Neuronal stem cell (in vitro differentiated cells): ENCODE results near the gene ASPRV1.

Experiments
- DNase-seq: peaks from one replicate; pipeline ENCODE4 v3.0.0-alpha.2; 2013; ENCODE audit warnings: low spot score
- H2AFZ ChIP-seq: one replicate; pipeline ENCODE4 v1.6.1; 2013; ENCODE audit warnings: mild to moderate bottlenecking, low read length, inconsistent platforms
- H2AK5ac ChIP-seq: 2 replicates; pipeline ENCODE4 v1.6.1; 2013; ENCODE audit warnings: low read depth, mild to moderate bottlenecking, inconsistent platforms, low read length, moderate library complexity, mixed read lengths
- H2BK120ac ChIP-seq: 2 replicates; pipeline ENCODE4 v1.6.1; 2013; ENCODE audit warnings: low read depth, mild to moderate bottlenecking, inconsistent platforms, low read length, moderate library complexity, mixed read lengths
- H2BK12ac ChIP-seq: one replicate; pipeline ENCODE4 v1.6.1; 2013; ENCODE audit warnings: low read length, inconsistent platforms
- H2BK15ac ChIP-seq: 2 replicates; pipeline ENCODE4 v1.6.1; 2013; ENCODE audit warnings: mild to moderate bottlenecking, low read length, inconsistent platforms, mixed read lengths
- H2BK5ac ChIP-seq: one replicate; pipeline ENCODE4 v1.6.1; 2013; ENCODE audit warnings: inconsistent platforms, mild to moderate bottlenecking, low read length, moderate library complexity
- H3K14ac ChIP-seq: one replicate; pipeline ENCODE4 v1.6.1; 2013; ENCODE audit warnings: low read length, inconsistent platforms
- H3K18ac ChIP-seq: 2 replicates; pipeline ENCODE4 v1.6.1; 2013; ENCODE audit warnings: low read length, inconsistent platforms
- H3K23ac ChIP-seq: 2 replicates; pipeline ENCODE4 v1.6.1; 2013; ENCODE audit warnings: low read depth, mild to moderate bottlenecking, mixed read lengths, low read length, inconsistent platforms; ENCODE audit not compliant: poor library complexity
- H3K27ac ChIP-seq: replicated peaks from 3 replicates; pipeline ENCODE4 v1.5.1; 2013; ENCODE audit warnings: low read length, inconsistent platforms
- H3K27me3 ChIP-seq, 3 experiments: 2 replicates each; pipeline ENCODE4 v1.6.1; 2013; ENCODE audit warnings: low read length in 3 of 3, mild to moderate bottlenecking in 2 of 3, inconsistent platforms in 1 of 3, low read depth in 1 of 3, mixed read lengths in 1 of 3, moderate library complexity in 1 of 3; ENCODE audit not compliant: control insufficient read depth in 3 of 3, insufficient read depth in 3 of 3
- H3K36me3 ChIP-seq, 2 donors: replicated peaks in 1 of 2; 2 replicates each; pipeline ENCODE4 v1.6.1; 2013; ENCODE audit warnings: low read length in 2 of 2; ENCODE audit not compliant: control insufficient read depth in 2 of 2, insufficient read depth in 2 of 2
- H3K4ac ChIP-seq: 2 replicates; pipeline ENCODE4 v1.6.1; 2013; ENCODE audit warnings: inconsistent platforms, mild to moderate bottlenecking, low read length, moderate library complexity
- H3K4me1 ChIP-seq, 2 donors: 1 replicate in 1 of 2; 2 replicates in 1 of 2; pipeline ENCODE4 v1.6.1; 2013; ENCODE audit warnings: low read length in 2 of 2, low read depth in 1 of 2; ENCODE audit not compliant: control insufficient read depth in 2 of 2, insufficient read depth in 1 of 2
- H3K4me2 ChIP-seq: one replicate; pipeline ENCODE4 v1.6.1; 2013; ENCODE audit warnings: mild to moderate bottlenecking, low read length, inconsistent platforms; ENCODE audit not compliant: insufficient read depth, poor library complexity, severe bottlenecking
- H3K4me3 ChIP-seq, 2 donors: 2 replicates each; pipeline ENCODE4 v1.5.1; 2013; ENCODE audit warnings: low read length in 2 of 2, mild to moderate bottlenecking in 2 of 2, inconsistent platforms in 1 of 2, moderate library complexity in 1 of 2
- H3K79me1 ChIP-seq: one replicate; pipeline ENCODE4 v1.6.1; 2013; ENCODE audit warnings: low read depth, mild to moderate bottlenecking, inconsistent platforms, low read length, moderate library complexity
- H3K9ac ChIP-seq: one replicate; pipeline ENCODE4 v1.6.1; 2013; ENCODE audit warnings: mild to moderate bottlenecking, low read depth, low read length, inconsistent platforms; ENCODE audit not compliant: poor library complexity
- H3K9me3 ChIP-seq, 2 donors: replicated peaks in 1 of 2; 2 replicates each; pipeline versions ENCODE3 to v1.6.1; 2013; ENCODE audit warnings: low read length in 2 of 2, mild to moderate bottlenecking in 2 of 2, inconsistent platforms in 1 of 2, low read depth in 1 of 2, mixed read lengths in 1 of 2, moderate library complexity in 1 of 2; ENCODE audit not compliant: control insufficient read depth in 2 of 2, insufficient read depth in 1 of 2
- H4K8ac ChIP-seq: one replicate; pipeline ENCODE4 v1.6.1; 2013; ENCODE audit warnings: low read depth, mild to moderate bottlenecking, inconsistent platforms, low read length, moderate library complexity
- H4K91ac ChIP-seq: one replicate; pipeline ENCODE4 v1.6.1; 2013; ENCODE audit warnings: low read length, low read depth, mild to moderate bottlenecking, inconsistent platforms; ENCODE audit not compliant: poor library complexity
- WGBS, 2 donors: extraction: QIAGEN DNeasy Blood & Tissue Kit; methylation state at CpG; one replicate each; pipeline ENCODE4 v1.1.7; 2013; ENCODE audit warnings: missing lambda C conversion rate in 2 of 2, mixed read lengths in 1 of 2; ENCODE audit not compliant: insufficient read length in 2 of 2, insufficient replicate concordance in 1 of 2; ENCODE audit errors: extremely low coverage in 2 of 2; 5-methylcytosine and 5-hydroxymethylcytosine counted together

Gene ASPRV1

DNA sequence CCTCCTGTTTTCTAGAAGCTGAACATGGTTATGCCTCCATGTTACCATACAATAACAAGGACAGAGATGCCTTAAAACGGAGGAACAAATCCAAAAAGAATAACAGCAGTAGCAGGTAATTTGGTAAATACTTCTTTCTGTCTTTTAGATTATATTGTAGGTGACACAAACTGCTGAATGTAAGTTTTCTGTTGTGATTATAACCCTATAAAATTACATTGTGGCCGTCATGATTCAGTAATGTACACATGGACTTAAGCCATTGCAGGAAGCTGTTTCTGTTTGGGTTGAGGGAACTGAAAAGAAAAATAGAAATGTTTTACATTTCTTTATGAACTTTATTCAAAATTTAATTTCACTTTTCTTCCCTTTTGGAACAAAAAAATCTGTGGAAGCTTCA is 45.3 kb downstream of the ASPRV1 start:
- H2BK120ac ChIP-seq, result no peak overlapping the region
- H3K27me3 ChIP-seq, result no peaks in the 10 kb centered on the region
- no peak overlapping the region for H3K4me2 ChIP-seq
- no peak overlapping the region for H3K18ac ChIP-seq
- no peak overlapping the region for H3K27ac ChIP-seq
- peaks cover 0 to 2% of the 10 kb centered on the region in 2 donors for H3K4me1 ChIP-seq
- no peak overlapping the region for H4K8ac ChIP-seq
- H2AK5ac ChIP-seq, result no peak overlapping the region
- H2AFZ ChIP-seq, result no peak overlapping the region
- no peaks in the 10 kb centered on the region for H3K9me3 ChIP-seq
- no peak overlapping the region for H3K14ac ChIP-seq
- no peak overlapping the region for H4K91ac ChIP-seq
- H3K23ac ChIP-seq, result no peak overlapping the region
- H2BK5ac ChIP-seq, result no peak overlapping the region
- H3K79me1 ChIP-seq, result peaks cover 2% of the 10 kb centered on the region
- H2BK15ac ChIP-seq, result no peak overlapping the region
- H2BK12ac ChIP-seq, result no peak overlapping the region
- no CpG with 5 or more reads among the region's 2 CpGs for WGBS, 2 donors
- DNase-seq, result no peak
- no peak overlapping the region for H3K9ac ChIP-seq
- peak overlapping the region in 1 of 2 donors; percentile 72 for H3K4me3 ChIP-seq
- peaks cover 4 to 30% of the 10 kb centered on the region in 2 donors for H3K36me3 ChIP-seq
- H3K4ac ChIP-seq, result no peak overlapping the region

DNA sequence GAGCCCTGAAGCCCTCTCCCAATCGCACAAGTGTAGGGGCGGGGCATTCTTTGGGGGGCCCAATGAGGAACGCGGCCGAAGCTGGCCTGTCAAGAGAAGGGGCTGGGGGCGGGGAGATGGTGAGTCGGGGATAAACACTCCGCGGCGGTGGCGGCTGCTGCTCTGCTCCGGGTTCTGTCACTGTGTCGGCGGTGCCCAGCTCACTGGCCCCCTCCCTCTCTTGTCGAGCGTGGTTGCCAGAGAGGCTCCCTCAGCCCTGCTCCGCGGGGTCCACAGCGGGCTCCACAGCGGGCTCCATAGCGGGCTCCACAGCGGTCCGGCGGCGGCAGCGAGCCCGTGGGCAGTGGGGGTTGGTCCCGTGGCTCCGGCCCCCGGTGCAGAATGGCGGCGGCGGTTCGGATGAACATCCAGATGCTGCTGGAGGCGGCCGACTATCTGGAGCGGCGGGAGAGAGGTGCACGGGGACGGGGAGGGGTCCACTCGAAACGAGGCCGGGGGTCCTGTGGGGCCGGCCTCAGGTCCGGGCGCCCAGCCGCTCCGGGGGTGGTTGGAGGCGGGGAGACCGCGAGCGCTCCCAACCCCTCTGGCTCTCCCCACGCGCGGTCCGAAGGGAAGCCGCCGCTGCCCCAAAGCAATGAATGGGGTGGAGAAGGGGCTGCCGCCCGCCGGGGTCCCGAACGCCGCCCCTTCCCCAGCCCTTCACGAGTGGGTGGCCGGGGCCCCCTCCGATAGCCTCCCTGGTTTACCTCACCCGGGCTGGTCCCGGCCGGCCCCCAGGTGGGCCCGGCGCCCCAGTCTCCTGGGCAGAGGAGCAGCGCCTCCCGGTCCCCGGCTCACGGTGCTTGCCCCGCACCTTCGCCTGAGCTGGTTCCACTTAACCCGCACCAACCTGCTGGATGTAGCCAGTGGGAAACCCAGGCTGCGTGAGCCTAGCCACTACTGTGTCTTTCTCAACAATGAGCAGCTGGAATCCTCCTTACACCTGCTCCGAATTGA is 46.2 kb downstream of the ASPRV1 start, which contains the start of gene MXD1:
Gene MXD1 (plus strand): TSS at position 160 of the 996 bp plus-strand sequence. CDS start 222 bp downstream, at position 382.
- H4K91ac ChIP-seq, result no peak within 1 kb of the TSS
- H3K18ac ChIP-seq, result peak within 1 kb of the TSS; percentile 99
- H2BK15ac ChIP-seq, result no peak within 1 kb of the TSS
- H3K9me3 ChIP-seq, result no peaks in the 10 kb centered on the region
- H2BK120ac ChIP-seq, result no peak within 1 kb of the TSS
- H3K4me2 ChIP-seq, result peak within 1 kb of the TSS; percentile 99
- no CpG with 5 or more reads among the region's 81 CpGs for WGBS, 2 donors
- H3K4me1 ChIP-seq, result peaks cover 0 to 2% of the 10 kb centered on the region in 2 donors
- H3K23ac ChIP-seq, result peak within 1 kb of the TSS; percentile 55
- H2BK12ac ChIP-seq, result no peak within 1 kb of the TSS
- peak within 1 kb of the TSS; percentile 71 for H3K14ac ChIP-seq
- H4K8ac ChIP-seq, result no peak within 1 kb of the TSS
- H2AFZ ChIP-seq, result peak within 1 kb of the TSS; percentile 92
- no peaks in the 10 kb centered on the region for H3K27me3 ChIP-seq
- H3K4me3 ChIP-seq, result peak within 1 kb of the TSS; percentile 72 to 99
- peaks cover 2% of the 10 kb centered on the region for H3K79me1 ChIP-seq
- no peak for DNase-seq
- peak within 1 kb of the TSS; percentile 71 for H2AK5ac ChIP-seq
- H2BK5ac ChIP-seq, result peak within 1 kb of the TSS; percentile 75
- no peak within 1 kb of the TSS for H3K4ac ChIP-seq
- peak within 1 kb of the TSS; percentile 89 for H3K27ac ChIP-seq
- peaks cover 2 to 32% of the 10 kb centered on the region in 2 donors for H3K36me3 ChIP-seq
- H3K9ac ChIP-seq, result peak within 1 kb of the TSS; percentile 93

DNA sequence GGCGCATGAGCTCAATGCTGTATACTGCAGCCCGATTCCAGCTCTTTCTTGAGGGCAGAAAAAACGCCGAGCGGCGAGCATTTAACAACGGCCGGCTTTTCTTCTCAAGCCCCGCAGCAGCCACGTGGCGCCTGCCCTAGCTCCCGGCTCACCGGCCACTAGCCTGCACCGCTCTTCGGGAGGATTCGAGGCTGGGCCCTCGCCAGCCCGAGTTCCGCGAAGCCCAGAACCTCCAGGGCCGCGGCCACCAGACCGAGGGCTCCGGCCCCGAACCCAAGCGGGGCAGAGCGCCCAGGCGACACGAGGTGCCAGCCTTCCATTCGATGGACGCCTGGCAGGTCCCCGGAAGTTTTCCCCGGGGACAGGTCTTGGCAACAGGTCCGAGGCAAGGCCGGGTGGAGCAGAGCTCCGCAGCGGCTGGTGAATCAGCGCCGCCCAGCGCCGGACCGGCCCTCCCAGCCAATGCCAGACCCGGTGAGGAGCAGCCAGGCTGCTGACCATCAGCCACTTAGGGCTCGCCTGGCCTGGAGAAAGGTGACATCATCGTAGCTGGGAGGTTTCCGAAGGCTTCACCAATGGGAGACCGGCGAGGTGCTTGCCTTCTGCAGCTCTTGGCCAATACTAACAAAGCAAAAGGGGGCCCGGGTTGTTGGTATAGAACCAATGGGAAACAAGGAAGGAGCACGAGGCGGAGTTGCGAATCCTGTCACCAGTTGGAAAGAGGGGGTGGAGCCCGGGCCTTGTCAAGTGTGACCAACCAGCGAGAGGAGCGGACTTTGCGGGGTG is 47.1 kb downstream of the ASPRV1 start:
- peaks cover 2% of the 10 kb centered on the region for H3K79me1 ChIP-seq
- H2AFZ ChIP-seq, result peak overlapping the region; percentile 91
- H3K9ac ChIP-seq, result peak overlapping the region; percentile 93
- peak overlapping the region; percentile 99 for H3K18ac ChIP-seq
- no peaks in the 10 kb centered on the region for H3K9me3 ChIP-seq
- H4K91ac ChIP-seq, result no peak overlapping the region
- H3K14ac ChIP-seq, result no peak overlapping the region
- peak overlapping the region; percentile 71 for H2AK5ac ChIP-seq
- H2BK15ac ChIP-seq, result no peak overlapping the region
- H3K36me3 ChIP-seq, result peaks cover 2 to 33% of the 10 kb centered on the region in 2 donors
- no peaks in the 10 kb centered on the region for H3K27me3 ChIP-seq
- WGBS, 2 donors, result no CpG with 5 or more reads among the region's 56 CpGs
- no peak overlapping the region for H3K4ac ChIP-seq
- H3K23ac ChIP-seq, result peak overlapping the region; percentile 48
- H4K8ac ChIP-seq, result no peak overlapping the region
- H3K27ac ChIP-seq, result peak overlapping the region; percentile 89
- peak overlapping the region; percentile 72 to 86 for H3K4me3 ChIP-seq
- no peak overlapping the region for H2BK120ac ChIP-seq
- H3K4me2 ChIP-seq, result peak overlapping the region; percentile 99
- H3K4me1 ChIP-seq, result peaks cover 0 to 2% of the 10 kb centered on the region in 2 donors
- no peak overlapping the region for H2BK12ac ChIP-seq
- H2BK5ac ChIP-seq, result peak overlapping the region; percentile 75
- peak; percentile 100 for DNase-seq
